Measurements from ENCODE around the gene VPS8. TPM values are rescaled to one million over a fixed set of nuclear protein-coding genes. Genes with fewer than 3 reads are reported as not detected.

Gene VPS8, protein sequence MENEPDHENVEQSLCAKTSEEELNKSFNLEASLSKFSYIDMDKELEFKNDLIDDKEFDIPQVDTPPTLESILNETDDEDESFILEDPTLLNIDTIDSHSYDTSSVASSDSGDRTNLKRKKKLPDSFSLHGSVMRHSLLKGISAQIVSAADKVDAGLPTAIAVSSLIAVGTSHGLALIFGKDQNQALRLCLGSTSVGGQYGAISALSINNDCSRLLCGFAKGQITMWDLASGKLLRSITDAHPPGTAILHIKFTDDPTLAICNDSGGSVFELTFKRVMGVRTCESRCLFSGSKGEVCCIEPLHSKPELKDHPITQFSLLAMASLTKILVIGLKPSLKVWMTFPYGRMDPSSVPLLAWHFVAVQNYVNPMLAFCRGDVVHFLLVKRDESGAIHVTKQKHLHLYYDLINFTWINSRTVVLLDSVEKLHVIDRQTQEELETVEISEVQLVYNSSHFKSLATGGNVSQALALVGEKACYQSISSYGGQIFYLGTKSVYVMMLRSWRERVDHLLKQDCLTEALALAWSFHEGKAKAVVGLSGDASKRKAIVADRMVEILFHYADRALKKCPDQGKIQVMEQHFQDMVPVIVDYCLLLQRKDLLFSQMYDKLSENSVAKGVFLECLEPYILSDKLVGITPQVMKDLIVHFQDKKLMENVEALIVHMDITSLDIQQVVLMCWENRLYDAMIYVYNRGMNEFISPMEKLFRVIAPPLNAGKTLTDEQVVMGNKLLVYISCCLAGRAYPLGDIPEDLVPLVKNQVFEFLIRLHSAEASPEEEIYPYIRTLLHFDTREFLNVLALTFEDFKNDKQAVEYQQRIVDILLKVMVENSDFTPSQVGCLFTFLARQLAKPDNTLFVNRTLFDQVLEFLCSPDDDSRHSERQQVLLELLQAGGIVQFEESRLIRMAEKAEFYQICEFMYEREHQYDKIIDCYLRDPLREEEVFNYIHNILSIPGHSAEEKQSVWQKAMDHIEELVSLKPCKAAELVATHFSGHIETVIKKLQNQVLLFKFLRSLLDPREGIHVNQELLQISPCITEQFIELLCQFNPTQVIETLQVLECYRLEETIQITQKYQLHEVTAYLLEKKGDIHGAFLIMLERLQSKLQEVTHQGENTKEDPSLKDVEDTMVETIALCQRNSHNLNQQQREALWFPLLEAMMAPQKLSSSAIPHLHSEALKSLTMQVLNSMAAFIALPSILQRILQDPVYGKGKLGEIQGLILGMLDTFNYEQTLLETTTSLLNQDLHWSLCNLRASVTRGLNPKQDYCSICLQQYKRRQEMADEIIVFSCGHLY (N-terminal part only)
- total RNA-seq = 16.4 TPM

- DNase-seq (ENCODE audit: low spot score) = peak; percentile 97
- peak; percentile 98 for ATAC-seq
Observed at GRCh38 chr3:184811999-184812661, at the start of gene VPS8. VPS8 (plus strand) TSS chr3:184812166; CDS start chr3:184824633, 12,467 bp downstream.

DNA sequence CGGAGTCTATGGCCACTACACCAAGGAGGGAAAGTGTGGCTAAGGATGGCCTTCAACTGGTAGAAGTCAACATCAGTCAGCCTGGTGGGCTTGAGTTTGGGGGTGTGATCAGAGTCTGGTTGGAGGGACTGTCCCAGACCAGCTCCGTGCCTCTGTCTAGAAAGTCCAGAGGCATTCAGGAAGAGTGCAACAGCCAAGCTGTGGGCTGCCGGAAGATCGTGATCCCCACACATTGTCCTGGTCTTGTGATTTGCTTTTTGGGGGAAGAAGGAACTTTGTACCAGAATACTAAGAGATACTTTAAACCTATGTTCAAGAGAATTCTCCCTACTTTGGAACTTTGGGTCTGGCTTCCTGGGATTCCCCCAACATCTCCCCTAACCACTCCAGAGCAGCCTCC is 47.8 kb upstream of the VPS8 start:
- no peak for ATAC-seq
- no peak for DNase-seq (ENCODE audit: low spot score)

DNA sequence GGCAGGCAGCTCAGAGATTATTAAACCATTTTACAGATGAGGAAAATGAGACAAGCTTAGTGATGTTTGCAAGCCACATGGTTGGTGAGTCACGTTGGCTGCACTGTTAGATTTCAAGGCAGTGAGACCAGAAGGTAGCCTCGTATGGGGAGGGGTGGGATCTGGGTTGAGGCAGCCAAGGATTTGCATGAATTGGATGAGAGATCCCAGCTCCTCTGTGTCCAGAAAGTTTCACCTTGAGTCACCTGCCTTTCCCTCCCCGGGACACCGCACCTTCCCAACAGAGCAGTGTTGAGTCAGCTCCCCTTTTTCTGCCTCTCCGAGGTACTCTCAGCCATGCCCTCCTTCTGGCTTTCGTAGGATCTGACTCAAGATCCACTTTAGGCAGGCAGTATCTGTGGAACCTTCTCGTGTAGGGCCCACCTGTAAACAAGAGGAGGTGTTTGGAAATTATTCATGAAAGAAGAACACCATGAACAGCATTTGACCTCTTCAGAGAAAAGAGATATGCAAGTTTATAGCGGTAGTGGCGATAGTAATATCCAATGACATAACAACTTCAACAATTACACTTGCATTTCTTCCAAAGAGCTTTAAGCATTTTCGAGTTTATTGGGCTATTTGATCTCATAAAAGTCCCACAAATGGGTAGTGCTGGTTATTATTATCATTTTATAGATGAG is 46.8 kb upstream of the VPS8 start:
- ATAC-seq = no peak
- no peak for DNase-seq (ENCODE audit: low spot score)

- DNase-seq (ENCODE audit: low spot score) = no peak
- ATAC-seq = no peak
Observed at GRCh38 chr3:184765730-184766074, 46.3 kb upstream of the VPS8 start.

- no peak for DNase-seq (ENCODE audit: low spot score)
- ATAC-seq = no peak
Observed at GRCh38 chr3:184766555-184767261, 45.3 kb upstream of the VPS8 start.

DNA sequence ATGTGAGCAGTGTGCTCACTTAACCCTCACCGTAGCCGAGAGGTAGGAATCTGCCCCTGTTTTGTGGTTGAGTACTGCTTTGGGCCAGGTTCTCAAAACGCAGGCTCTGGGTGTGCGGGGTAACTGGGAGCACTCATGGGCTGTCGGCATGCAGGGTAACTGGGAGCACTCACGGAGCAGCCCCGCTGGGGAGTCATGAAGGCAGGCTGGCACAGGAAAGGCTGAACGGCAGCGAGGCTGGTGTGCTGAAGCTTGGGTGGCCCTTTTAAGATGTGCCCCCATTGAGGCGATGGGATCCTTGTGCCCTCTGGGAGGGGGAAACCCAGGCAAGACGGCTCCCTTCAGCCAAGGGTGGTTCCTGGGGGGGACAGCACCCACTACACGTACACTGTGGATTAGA is 44.6 kb upstream of the VPS8 start:
- ATAC-seq (no peak), DNase-seq (ENCODE audit: low spot score) (no peak)

DNA sequence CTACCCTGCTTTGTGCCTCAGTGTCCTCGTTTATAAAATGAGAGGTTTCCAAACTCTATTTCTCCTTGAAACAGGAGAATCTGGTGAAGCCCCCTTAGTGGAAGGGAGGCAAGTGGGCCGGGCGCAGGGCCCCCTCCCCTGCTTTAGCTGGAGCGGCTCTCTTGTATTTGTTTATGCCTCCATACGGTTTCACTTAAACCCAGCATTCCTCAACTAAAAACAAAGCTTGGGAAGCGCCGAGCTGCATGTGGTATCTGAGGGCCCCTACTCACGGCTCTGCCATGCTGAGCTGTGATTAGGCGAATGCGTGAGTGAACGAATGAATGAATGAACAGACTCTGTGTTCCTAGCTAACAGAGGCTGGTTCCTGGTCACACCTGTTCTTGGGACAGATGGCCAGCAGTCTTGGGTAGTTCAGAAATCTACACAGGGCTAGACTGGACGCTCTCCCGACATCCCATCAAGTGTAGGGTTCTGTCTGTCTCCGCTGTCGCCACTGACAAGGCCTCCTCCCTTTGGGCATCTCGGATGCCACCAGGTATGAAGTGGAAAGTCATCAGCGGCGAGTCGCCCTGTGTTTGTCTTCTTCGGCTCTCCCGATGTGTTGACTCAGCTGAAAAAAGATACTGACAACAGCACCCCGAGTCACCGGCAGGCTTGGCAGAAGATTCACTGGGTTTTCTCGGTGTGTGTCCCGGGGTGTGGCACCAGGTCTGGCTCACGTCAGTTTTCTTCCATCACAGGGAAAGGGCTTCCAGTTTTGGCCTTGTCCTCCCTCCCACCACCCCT is 42.4 kb upstream of the VPS8 start:
- ATAC-seq = no peak
- DNase-seq (ENCODE audit: low spot score) = no peak

DNA sequence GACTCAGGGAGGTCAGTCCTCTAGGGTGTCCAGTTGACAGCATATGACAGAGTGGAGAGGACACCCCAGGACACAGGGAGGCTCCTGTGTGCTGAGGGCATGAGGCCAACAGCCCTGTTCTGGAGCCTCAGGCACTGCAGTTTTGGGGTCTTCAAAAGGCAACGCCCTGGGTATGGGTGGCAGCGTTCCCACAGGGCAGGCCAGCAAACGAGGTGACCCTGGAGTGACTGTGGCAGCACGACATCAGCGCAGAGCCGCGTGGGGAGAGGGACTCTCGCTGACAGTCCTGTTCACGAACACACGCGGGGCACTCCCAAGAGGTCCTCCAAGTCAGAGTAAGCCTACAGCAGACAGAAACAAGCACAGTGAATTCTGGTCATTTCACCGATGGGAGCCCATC is 41.4 kb upstream of the VPS8 start:
- DNase-seq (ENCODE audit: low spot score) (no peak), ATAC-seq (no peak)

DNA sequence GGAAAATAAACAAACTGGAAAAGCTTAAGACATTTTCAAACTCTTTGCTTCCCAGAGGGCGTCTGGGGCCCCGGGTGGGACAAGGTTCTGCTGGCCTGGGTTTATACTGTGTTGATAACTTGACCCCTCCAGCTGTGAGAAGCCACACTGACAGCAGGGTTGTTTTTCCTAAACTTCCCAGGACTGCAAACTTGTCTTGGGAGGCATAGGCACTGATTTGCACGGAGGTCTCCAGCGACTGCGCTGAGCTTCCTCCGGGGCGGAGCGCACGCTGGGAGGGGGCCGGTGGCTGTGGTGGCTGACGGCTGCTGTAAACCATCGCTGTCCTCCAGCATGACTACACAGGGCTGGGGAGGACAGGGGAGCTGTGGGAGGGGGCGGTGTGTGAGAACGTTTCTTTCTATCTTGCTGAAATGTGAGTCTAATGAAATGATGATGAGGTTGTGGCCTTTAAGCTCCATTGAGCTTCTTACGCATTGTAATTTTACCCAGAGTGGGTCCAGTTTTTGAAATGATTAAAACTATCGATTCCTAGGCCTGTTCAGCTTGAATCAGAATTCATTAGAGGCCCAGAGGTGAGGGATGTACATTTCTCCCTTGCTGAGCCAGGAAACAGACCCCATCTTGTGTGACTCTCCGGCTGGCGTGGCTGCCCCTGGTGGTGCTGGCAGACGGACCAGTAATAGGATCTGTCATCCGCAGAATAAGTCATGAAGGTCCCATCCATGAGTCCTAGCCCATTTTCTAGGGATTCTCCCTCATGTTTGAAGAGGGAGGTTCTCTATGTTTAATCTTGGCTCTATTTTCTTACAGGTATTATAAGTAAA is 40.5 kb upstream of the VPS8 start:
- ATAC-seq (peak; percentile 30), DNase-seq (ENCODE audit: low spot score) (no peak)

DNA sequence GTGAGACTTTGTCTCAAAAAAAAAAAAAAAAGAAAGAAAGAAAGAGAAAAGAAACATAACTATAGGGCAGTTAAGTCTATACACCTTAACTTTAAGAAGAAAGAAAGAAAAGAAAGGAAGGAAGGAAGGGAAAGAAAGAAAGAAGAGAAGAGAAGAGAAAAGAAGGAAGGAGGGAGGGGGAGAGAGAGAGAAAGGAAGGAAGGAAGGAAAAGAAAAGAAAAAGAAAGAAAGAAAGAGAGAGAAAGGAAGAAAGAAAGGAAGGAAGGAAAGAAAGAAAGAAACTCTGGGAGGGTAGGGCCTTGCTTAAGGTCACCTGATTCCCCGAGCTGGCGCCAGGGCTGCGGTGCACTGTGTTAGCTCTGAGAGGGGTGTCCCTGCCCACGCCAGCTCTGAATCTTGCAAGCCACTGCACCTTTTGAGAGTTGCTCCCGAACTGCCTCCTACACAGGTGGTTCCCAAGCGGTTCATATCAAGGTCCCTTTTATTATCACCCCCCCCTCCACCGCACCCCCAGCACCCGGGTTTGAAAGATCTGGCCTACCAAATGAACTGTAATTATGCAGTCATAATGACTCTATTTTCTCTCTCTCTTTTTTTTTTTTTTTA is 39.2 kb upstream of the VPS8 start:
- DNase-seq (ENCODE audit: low spot score) = no peak
- ATAC-seq = no peak

DNA sequence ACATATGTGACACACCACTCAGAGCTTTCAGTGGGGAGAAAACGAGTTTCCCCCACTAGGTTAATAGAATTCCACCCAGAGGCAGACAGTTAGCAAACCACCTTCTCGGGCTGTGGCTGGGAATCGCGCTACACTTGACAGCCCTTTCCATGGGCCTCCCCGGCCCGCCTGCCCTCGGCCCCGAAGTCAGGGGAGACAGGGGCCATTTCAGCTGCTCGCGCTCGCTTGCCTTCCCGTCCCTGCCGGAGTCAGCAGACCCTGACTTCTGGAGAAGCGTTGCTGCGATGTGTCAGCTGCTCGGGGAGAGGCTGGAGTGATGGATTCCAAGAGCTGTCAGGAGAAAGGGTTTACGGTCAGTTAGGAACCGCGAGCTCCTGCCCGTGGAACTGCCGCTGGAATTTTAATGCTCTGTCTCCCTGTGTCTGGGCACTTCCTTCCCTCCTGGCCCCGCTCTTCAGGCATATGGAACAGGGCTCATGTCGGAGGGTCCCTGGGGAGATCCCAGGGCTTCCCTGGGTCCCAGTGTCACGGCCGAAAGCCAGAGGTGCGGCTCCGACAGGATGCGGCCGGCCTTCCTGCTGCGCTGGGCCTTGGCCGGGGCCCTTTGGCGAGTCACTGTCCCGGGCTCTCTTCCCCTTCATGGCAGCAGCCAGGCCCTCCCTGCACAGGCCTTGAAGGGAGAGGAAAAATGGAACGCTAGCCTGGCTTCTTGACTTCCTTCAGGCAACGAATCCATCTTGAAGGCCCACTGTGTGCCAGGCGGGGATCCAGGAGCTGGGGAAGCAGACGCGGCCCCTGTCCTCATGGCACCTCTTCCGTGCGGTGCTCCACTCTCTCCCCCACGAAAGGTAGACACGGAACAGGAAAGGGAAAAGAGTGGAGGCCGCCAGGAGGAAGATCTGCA is 38.4 kb upstream of the VPS8 start:
- DNase-seq (ENCODE audit: low spot score) (no peak), ATAC-seq (no peak)

- no peak for ATAC-seq
- DNase-seq (ENCODE audit: low spot score) = no peak
Observed at GRCh38 chr3:184776916-184777315, 35.0 kb upstream of the VPS8 start.

DNA sequence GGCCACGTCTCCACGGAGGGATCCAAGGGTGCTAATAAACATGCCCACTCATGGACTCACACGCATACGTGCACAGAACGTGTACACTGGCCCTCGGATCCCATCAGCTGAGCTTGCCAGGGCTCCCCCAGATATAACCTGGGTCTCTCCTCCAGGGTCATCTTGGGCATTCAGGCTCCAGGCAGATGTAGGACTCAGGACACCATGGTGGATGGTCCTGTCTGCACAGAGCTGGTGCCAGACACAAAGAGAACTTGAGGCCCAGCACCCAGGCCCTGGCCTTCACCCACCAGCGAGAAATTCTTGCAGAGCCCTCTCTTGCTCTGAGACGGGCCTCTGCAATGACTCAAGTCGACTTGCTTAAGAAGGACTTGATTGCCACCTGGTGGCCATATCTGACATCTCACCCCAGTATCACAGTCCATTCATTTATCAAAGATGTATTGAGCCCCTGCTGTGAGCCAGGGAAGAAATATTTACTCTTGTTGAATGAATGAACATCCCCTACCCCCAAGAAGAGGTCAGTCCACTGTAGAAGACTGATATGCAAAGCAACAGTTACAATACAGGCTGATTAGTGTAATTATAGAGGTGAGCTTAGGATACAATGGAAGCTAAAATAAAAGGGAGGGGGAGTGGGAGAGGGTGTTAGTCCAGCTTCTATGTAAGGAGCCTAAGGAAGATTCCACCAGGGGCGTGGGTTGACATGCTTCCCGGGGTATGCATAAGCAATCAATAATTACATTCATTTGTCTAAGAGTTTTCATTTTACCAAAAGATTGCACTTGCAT is 34.2 kb upstream of the VPS8 start:
- DNase-seq (ENCODE audit: low spot score) = peak; percentile 78
- ATAC-seq = peak; percentile 97

- ATAC-seq (no peak), DNase-seq (ENCODE audit: low spot score) (no peak)
Observed at GRCh38 chr3:184778426-184779332, 33.3 kb upstream of the VPS8 start.
